ENCODE data around the gene NUP93.
A peak's percentile ranks its signal among the peaks of the same experiment; 100 is the strongest.
"Not testable (repeated sequence)": the region's sequence is repeated elsewhere in the genome, so short reads cannot be mapped to it uniquely, and the experiment has no call there.

NUP93 gene

DNA sequence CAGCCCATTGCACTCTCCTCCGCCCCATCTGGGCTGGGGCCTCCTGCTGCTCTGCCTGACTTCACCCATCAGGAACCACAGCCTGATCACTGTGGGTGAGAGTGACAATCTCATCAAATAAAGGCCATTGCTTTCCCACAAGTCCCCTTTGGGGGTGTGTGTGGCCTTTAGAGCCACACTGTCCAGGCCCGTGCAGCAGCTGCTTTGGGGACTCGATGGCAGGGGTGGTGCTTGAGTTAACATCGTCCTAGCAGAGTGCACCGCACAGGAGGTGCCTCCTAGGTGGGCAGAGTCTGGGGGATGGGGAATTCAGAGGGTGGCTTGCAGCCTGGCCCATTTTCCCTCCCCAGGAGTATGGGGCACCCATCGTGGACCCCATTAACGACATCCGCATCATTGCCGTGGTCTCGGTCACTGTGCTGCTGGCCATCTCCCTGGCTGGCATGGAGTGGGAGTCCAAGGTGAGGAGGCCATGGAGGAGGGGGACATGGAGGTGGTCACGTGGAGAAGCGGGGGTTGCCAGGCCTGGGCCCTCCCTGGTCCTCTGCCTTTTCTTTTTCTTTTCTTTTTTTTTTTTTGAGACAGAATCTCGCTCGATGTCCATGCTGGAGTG is 140.5 kb downstream of the NUP93 start:
- no peak for DNase-seq (ENCODE audit: low read depth)

DNA sequence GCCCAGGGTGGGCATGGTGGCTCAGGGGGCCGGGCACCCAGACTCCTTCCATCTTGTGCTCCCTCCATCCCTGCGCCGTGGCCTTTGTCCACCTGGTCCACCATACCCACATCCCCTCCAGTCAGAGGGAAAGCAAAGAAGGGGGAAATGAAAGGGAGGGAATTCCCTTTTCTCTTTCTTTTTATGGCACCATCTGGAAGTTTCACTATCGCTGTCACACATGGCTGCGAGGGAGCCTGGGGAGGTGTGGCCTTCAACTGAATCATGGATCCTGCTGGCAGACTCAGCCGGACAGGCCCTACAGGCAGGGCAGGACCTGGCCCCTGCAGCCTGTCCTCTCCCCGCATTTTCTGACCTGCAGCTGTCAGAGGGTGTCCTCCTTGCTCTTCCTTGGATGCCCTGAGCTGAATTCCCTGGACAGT is 141.3 kb downstream of the NUP93 start:
- peak; percentile 27 for DNase-seq (ENCODE audit: low read depth)

DNA sequence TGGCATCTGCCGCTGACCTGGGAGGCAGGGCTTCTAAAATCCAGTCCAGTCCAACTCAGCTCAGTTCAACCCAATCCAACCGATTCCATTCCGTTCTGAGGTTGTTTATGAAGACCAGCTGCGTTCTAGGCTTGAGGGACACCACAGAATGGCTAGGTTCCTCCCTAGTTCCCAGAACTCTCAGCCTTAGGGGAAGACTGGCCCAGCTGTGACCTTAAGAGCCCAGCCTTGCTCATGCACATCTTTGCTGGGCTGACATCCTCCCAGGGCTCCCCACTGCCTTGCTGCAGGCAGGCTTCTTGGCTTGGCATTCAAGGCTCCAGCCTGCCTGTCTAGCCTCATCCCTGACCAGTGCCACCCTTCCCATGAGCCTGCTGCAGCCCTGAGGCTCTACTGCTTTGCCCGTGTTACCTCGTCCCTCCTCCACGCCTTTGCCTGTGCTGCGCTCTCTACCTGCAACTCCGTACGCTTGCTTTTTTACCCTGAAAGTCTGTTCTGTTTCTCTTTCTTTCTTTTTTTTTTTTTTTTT is 143.0 kb downstream of the NUP93 start:
- no peak for DNase-seq (ENCODE audit: low read depth)

DNA sequence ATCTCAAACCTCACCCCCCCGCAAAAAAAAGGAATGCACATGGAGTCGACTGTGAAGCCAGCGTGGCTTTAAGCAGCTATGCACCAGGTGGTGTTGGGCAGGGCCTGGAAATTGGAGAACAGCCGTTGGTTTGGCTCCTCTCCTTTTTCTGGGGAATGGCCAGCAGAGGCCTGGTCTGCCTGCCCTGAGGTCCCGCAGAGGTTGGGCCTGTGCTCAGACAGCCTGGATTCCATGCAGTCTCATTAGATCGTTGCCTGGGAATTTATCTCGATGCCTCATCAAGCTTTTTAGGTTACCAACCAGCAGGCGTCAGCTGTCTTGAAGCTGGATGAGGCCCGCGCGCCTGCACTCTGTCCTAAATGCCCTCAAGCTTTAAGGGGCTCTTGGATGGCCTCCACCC is 144.9 kb downstream of the NUP93 start:
- DNase-seq (ENCODE audit: low read depth) = peak; percentile 68

DNA sequence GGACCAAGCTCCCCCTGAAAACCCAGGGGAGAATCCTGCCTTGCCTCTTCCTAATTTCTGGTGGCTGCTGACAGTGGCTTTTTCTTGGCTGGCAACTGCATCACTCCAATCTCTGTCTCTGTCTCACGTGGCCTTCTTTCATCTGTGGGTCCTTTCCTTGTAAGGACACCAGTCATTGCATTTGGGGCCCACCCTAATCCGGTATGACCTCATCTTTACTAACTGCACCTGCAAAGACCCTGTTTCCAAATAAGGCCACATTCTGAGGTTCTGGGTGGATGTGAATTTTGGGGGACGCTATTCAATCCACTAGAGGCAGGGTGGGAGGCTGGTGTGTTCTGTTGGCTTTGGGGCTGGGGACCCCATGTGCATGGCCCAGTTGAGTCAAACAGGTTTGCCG is 146.1 kb downstream of the NUP93 start:
- DNase-seq (ENCODE audit: low read depth) = no peak

DNA sequence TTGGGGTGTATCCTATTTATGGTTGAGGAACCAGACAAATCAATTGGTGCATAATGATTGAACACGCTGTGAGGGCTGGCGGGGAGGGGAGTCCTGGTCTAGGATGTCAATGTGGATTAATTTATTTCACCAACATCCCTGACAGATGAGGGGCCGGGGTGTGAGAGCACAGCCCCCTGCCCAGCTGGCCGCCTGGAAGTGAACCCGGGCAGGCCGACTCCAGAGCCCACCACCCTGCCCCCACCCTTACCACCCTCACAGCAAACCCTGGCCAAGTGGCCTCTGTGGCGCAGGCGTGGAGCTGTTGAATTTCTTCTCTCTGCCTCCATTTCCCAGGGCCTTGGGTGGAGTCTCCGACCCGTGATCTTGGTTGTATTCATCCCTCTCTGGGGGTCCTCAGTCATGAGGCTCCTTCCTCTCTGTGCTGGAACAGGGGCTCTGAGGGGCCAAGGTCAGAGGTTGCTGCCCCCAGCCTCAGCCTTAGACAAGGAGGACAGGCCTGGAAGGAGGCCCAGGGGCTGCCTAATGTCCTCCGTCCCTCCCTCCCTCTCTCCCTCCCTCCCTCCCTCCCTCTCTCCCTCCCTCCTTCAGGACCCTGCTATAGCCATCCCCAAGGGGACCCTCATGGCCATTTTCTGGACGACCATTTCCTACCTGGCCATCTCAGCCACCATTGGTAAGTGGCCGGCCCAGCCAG is 147.7 kb downstream of the NUP93 start:
- DNase-seq (ENCODE audit: low read depth) = no peak

DNA sequence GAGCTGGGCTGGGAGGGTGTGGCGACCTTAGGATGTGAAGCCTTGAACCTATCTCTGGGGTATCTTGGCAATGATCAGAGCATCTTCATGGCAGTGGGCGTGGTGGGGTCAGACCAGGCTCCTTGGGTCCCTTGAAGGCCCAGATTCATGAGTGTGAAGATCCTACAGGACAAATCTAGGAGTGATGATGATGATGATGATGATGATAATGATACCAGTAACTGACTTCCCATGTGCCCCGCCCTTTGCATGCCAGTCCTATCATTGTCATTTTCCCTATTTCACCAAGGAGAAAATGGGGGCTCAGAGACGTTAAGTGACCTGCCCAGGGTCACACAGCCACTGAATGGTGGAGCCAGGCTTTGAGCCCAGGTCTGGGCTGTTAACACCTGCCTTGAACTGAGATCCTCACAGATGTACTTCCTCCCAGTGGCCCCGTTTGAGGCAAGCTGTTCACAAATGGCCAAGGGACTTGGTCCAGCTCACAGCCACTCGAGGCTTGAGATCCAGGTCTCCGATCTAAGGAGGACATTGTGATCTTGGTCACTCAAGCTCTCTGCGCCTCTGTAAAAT is 148.4 kb downstream of the NUP93 start:
- DNase-seq (ENCODE audit: low read depth) = no peak

DNA sequence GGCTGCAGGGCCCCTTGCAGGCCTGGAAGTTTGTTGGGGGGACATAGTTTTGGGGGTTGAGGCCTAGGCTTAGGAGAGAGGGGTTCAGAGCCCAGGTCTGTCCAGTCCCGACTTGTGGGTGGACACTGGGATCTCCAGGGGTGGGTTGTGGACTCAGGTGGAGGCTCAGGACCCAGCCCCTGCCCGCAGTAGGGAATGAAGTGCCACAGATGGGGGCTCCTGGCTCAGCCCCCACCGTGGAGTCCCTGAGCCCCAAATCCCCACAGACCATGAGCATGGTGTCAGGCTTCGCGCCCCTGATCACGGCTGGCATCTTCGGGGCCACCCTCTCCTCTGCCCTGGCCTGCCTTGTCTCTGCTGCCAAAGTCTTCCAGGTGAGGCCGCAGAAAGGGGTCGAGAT is 149.3 kb downstream of the NUP93 start:
- no peak for DNase-seq (ENCODE audit: low read depth)

DNA sequence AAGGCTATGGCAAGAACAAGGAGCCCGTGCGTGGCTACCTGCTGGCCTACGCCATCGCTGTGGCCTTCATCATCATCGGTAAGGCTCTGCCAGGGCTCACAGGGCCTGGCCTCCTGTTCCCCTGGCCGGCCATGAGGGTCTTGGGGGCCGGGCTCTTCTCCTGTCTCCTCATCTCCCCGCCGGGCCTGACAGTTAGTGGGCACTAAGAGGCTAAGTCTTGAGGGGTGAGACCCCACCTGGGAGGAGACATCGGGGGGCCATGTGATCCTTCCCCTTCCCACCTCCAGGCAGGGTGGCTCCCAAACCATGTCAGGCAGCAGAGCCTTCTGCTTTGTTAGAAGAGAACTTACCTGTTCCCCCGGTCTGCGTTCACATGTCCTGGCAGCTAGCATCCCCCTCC is 150.2 kb downstream of the NUP93 start:
- no peak for DNase-seq (ENCODE audit: low read depth)

DNA sequence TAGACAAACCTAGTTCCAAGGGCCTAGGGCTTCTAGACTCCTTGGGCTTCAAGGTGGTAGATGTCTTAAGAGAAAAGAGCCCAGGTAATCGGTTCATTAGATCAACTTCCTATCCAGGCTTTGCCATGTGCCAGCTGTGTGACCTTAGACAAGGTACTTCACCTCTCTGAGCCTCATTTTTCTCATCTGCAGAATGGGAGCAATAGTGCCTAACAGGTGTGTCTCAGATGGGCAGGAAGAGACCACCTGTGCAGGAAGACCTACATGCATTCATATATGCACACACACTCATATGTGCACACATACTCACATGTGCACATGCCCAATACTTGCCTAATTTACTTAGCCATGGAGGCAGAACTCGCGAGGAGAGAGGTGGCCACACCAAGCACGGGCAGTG is 150.8 kb downstream of the NUP93 start:
- no peak for DNase-seq (ENCODE audit: low read depth)

DNA sequence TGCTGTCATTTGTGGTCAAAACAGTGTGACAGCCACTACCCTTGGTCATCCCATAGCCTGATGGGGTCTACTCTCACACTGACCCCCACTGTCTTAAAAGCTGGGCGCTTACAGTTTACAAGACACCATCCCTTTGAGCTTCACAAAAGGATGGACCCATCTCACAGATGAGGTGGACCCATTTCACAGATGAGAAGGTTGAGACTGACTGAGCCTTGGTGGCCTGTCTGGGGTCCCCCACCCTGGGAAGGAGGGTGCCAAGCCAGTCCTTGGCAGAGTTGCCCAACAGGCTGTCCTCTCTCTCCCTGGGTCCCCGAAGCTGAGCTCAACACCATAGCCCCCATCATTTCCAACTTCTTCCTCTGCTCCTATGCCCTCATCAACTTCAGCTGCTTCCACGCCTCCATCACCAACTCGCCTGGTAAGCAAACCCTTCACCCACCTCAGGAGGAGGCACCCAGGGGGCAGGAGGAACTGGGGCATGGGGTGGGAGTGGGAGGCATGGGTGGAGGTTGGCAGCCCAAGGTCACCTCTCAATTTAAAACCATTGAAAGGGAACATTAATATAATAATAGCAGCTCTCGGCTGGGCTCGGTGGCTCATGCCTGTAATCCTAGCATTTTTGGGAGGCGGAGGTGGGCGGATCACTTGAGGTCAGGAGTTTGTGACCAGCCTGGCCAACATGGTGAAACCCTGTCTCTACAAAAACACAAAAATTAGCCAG is 152.3 kb downstream of the NUP93 start:
- no peak for DNase-seq (ENCODE audit: low read depth)

DNA sequence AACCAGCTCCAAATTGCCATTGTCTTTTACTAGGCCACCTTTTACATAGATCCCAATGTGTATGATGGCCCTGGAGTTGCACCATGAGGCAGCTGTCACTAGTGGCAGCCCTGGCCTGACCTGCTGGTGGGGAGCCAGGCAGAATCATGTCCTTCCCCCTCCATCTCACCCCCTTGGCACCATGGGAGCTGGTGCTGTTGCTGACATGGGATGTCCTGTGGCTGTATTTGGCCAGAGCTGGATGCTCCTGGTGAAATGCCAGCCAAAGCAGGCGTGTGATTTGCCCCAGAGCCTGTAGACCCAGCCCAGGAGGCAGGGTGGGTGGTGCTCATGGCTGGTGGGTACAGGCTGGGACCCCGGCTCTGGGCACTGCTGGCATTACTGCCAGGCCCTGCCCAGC is 153.7 kb downstream of the NUP93 start:
- DNase-seq (ENCODE audit: low read depth) = no peak

DNA sequence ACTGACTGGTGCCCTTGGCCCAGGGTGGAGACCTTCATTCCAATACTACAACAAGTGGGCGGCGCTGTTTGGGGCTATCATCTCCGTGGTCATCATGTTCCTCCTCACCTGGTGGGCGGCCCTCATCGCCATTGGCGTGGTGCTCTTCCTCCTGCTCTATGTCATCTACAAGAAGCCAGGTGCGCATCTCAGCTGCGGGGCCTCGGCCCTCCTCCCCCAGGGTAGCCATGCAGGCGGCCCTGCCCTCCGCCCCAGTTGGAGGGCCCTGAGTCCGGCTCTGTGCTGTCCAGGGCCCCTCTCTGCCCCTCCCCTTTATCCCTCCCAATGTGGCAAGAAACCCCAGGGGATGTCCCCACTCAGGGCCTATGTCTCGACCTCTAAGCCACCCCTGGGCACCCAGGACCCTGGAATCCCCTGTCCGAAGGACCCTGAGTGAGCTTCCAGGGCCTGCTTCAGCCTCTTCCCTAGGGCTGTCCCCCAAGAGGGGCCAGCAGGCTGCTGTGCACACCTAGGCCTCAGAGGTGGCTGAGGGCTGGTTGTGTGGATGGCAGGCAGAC is 154.2 kb downstream of the NUP93 start:
- DNase-seq (ENCODE audit: low read depth) = no peak

DNA sequence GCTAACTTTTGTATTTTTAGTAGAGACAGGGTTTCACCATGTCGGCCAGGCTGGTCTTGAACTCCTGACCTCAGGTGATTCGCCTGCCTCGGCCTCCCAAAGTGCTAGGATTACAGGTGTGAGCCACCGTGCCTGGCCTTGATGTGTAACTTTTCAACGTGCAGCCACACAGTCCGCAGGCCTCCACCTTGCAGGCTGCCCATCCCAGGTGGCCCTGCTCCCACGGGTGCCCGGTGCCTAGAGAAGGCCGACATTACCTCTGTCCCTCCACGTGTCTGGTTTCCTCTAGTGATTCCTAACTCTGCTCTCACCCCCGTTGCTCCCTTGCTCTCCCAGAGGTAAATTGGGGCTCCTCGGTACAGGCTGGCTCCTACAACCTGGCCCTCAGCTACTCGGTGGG is 155.0 kb downstream of the NUP93 start:
- DNase-seq (ENCODE audit: low read depth) = not testable (repeated sequence)

DNA sequence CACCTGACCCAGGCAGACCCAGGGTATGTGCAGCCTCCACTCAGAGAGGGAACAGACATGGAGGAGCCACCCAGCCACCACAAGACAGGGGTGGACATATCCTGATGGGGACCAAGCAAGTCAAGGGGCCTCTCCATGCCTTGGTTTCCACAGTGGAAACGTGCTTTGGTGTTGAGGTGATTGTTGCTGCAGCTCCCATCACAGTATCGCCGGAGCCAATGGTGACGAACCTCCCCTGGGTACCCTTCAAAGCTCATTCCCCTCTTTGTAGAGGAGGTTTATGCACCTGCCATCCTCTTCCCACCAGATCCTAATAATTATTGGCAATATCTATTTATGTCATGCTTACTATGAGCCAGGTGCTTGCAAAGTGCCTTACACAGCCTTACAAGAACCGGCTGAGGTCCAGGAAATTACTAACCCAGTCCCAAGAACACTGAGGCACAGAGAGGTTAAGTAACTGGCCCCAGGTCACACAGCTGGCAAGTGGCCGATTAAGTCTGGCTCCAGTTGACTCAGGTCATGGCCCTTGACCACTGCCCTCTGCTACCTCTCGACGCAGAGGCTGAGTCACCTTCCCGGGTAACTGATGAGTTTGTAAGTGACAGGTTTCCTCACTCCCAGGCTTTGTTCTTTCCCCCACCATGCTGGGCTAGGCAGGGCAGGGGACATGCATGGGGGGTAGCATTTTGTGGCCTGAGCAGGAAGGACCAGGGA is 155.7 kb downstream of the NUP93 start:
- no peak for DNase-seq (ENCODE audit: low read depth)

DNA sequence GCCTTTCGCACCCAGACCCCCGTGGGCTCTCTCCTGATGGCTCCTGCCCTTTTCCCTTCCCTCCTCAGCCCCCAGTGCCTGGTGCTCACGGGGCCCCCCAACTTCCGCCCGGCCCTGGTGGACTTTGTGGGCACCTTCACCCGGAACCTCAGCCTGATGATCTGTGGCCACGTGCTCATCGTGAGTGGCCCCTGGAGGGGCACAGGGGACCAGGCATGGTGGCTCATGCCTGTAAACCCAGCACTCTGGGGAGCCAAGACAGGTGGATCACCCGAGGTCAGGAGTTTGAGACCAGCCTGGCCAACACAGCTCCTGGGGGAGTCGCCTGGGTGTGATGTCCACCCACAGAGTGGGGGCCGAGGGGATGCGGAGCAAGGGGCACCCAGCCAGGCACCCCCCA is 156.4 kb downstream of the NUP93 start:
- DNase-seq (ENCODE audit: low read depth) = no peak

DNA sequence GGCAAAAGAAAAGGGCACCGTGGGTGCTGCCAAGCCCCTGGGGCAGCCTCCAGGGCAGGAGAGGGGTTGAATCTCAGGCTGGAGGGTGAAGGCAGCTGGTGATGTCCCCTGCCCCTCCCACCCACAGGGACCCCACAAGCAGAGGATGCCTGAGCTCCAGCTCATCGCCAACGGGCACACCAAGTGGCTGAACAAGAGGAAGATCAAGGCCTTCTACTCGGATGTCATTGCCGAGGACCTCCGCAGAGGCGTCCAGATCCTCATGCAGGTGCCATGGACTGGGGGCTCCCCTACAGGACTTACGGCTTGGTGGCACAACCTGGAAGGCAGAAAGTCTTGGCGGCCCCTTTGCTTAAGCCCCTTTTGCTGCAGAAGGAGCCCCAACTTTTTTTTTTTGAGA is 156.9 kb downstream of the NUP93 start:
- no peak for DNase-seq (ENCODE audit: low read depth)

DNA sequence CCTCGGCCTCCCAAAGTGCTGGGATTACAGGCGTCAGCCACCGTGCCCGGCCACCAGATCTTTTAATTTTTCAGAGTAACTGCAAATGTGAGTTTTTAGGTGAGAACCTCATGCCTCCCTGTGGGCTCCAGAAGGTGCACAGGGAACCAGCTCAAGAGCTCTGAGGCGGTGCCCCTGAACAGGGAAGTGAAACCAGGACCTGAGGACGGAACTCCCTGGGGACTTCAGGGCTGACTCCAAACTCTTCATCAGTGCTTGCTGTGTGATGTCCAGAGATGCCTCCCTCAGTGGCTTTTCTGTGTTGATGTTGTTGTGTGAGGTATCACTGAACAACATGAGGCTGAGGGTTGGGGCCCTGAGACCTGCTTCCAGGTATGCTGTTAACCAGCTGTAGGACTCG is 158.9 kb downstream of the NUP93 start:
- no peak for DNase-seq (ENCODE audit: low read depth)

DNA sequence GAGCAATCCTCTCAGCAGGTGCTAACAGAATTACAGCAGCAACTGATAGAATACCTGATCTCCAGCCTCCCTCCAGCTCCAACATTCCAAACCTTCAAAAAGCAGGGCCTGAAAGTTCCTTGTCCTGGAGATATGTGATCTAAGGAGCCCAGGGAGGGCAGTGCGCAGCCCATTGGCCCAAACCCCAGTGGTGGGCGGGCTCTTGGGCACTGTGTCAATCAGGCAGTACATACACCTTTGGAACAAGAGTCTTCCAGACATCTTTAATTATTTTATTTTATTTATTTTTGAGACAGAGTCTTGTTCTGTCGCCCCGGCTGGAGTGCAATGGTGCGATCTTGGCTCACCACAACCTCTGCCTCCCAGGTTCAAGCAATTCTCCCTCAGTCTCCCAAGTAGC is 159.3 kb downstream of the NUP93 start:
- no peak for DNase-seq (ENCODE audit: low read depth)

DNA sequence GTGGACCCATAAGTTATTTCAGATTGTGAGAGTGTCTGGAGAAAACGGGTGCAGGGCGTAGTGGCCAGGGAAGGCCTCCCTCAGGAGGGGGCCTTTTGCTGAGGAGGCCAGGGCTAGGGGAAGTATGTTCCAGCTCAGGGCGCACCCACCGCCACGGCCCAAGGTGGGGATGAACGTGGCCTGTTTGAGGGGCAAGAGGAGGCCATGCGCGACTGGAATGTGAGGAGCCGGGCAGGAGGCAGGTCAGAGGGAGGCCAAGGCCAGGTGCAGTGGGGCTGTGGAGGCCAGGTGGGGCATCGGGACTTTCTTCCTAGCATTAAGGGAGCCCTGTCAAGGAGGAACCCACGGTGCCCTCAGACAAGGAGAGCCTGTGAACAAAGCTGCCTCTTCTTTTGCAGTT is 161.8 kb downstream of the NUP93 start:
- DNase-seq (ENCODE audit: low read depth) = no peak

DNA sequence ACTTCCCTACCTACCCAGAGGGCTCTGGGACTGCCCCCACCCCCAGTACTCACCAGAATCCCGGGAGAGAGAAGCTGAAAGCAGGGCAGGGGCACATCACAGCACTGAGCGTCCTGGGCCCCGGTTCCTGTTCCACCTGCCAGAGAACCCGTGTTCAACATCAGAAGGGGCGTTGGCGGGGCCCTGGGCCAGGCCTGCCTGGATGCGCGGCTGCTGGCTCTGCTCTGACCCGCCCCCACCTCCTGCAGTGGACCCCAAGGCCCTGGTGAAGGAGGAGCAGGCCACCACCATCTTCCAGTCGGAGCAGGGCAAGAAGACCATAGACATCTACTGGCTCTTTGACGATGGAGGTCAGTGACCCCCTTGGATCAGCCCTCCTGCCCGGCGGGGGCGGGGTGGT is 162.8 kb downstream of the NUP93 start:
- no peak for DNase-seq (ENCODE audit: low read depth)

DNA sequence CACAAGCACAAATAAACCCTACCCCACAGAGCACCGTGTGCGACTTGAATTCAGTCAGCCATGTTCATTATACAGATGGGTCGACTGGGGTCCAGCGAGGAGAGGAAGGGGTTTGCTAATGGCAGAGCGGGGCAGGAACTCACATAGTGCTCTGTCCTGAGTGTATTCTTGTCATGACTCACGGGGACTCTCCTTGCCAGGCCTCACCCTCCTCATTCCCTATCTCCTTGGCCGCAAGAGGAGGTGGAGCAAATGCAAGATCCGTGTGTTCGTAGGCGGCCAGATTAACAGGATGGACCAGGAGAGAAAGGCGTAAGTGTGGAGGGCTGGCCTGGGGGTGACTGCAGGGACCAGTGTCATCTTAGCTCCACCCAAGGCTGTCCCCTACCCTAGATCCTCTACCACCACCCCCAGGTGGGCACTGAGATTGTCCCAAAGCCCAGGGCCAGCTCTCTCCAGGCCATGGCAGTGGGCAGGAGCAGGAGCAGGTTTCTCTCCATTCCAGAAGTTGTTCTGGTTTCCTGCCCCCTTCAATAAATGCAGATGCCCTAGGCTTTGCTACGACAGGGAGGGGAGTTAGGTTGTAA is 164.5 kb downstream of the NUP93 start:
- no peak for DNase-seq (ENCODE audit: low read depth)

Measured in amniotic epithelial cell (primary cell).